ENCODE measurements around the gene FHDC1. TPM values are rescaled to one million over a fixed set of nuclear protein-coding genes. Genes with fewer than 3 reads are reported as not detected.

Gene FHDC1
- total and polyA plus RNA-seq, 10 of the 15 experiments (the other 5 are each of a cell fraction or from before 2014, with no cell fraction given), result 0.04 to 0.12 (median 0.06) TPM; not detected in 3

DNA sequence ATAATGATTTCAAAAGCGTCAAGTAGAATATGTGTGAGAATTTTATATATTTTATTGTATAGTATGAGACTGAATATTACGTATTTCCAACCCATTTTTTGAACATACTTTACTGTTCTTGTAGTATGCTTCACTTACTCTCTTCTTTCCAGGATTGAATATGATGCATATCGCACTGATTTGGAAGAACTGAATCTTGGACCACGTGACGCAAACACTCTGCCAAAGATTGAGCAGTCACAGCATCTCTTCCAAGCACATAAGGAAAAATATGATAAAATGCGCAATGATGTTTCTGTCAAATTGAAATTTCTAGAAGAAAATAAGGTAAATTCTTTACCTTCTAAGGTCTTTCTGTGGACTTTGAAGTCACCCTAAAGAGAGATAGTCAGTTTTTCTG lies 48.1 kb upstream of the FHDC1 start (continued):
- no peak for TF ChIP-seq SUPT20H (IDR thresholded peaks at IDR 0.05; ENCODE audit: borderline replicate concordance, control insufficient read depth, low read depth, low read length)
- TF ChIP-seq EZH2 (IDR thresholded peaks at IDR 0.05; ENCODE audit: borderline replicate concordance, control insufficient read depth, low read depth, low read length), result no peak

DNA sequence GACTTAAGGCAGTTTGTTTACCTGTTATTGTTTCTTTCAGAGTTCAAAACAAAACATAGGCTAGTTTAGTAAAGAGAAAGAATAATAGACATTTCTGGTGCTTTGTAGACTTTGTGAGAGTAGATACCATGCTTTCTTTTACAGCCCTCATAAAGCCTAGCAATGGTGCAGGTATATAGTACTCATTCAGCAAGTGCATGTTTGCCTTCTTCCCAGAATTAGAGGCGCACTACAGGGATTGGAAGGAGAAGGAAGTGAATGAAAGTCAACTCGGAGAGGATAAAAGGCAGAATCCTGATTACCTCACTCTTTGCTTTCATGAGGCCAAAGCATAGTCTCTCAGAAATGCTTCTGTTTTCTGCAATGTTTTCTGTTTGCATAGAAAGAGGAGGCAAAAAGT lies 43.1 kb upstream of the FHDC1 start:
- Histone ChIP-seq H4K20me1 (ENCODE audit: control insufficient read depth, insufficient read depth) (no peaks in the 10 kb centered on the region), H3K4me1 (ENCODE audit: control insufficient read depth, insufficient read depth, low read length) (no peaks in the 10 kb centered on the region), H3K27ac (ENCODE audit: control insufficient read depth, insufficient read depth) (no peak overlapping the region), H3K36me3 (ENCODE audit: control insufficient read depth in 2 of 2, insufficient read depth in 2 of 2, low read length in 1 of 2) (peaks cover 0 to 11% of the 10 kb centered on the region in 2 experiments; a peak in 2 of 4 replicates), H3K4me2 (ENCODE audit: control insufficient read depth, insufficient read depth) (no peak overlapping the region), H3K9ac (ENCODE audit: control insufficient read depth, insufficient read depth, low read length) (no peak overlapping the region), H3K79me2 (ENCODE audit: control insufficient read depth, insufficient read depth, low read length) (no peaks in the 10 kb centered on the region), H3K4me3 (no peak overlapping the region), H3K27me3 (replicated peaks in 1 of 2; ENCODE audit: control insufficient read depth in 2 of 2, insufficient read depth in 2 of 2, low read length in 1 of 2) (no peaks in the 10 kb centered on the region), H2AFZ (ENCODE audit: control insufficient read depth, low read depth, low read length) (no peak overlapping the region), H3K9me3 (replicated peaks; ENCODE audit: control insufficient read depth, insufficient read depth, low read length) (no peaks in the 10 kb centered on the region)
- FAIRE-seq (no peak), ATAC-seq (no peak), DNase-seq (ENCODE audit: low read depth, low spot score) (no peak)
- WGBS (ENCODE audit: insufficient coverage, insufficient replicate concordance, low lambda C conversion rate, missing lambda C conversion rate), result 93% methylated on average over 2 of the region's 2 CpGs
- no TSS peak for BruUV-seq (replicated peaks)
- ChIA-PET RAD21 (ENCODE audit: unreplicated experiment) (no interaction called here), CTCF (interaction anchor here (1.0 kb wide), 1 partner anchor 24 kb away, joined by 3 read pairs; no protein-coding TSS in a partner anchor), POLR2A (no interaction called here), SMC1A (ENCODE audit: uncharacterized antibody, unreplicated experiment) (interaction anchor here (1.8 kb wide), 1 partner anchor 10 kb away, joined by 6 read pairs; no protein-coding TSS in a partner anchor)
- intact Hi-C loops (cut with micrococcal nuclease; ENCODE audit: unreplicated experiment), result no loop called here
- in situ Hi-C loops (cut with MboI), result no loop called here
- TF ChIP-seq MEF2A (IDR thresholded peaks at IDR 0.05; ENCODE audit: insufficient read depth, low read depth, low read length) (no peak), EP300 (IDR thresholded peaks at IDR 0.05; ENCODE audit: borderline replicate concordance in 1 of 2, control insufficient read depth in 1 of 2, low read depth in 2 of 2, low read length in 2 of 2) (no peak), NFYA (IDR thresholded peaks at IDR 0.05; ENCODE audit: borderline replicate concordance, low read depth, low read length) (no peak), RAD21 (IDR thresholded peaks at IDR 0.05; ENCODE audit: insufficient read depth, low read depth, low read length) (no peak), LARP7 (IDR thresholded peaks at IDR 0.05) (no peak)
- TF ChIP-seq, protein P1, sequence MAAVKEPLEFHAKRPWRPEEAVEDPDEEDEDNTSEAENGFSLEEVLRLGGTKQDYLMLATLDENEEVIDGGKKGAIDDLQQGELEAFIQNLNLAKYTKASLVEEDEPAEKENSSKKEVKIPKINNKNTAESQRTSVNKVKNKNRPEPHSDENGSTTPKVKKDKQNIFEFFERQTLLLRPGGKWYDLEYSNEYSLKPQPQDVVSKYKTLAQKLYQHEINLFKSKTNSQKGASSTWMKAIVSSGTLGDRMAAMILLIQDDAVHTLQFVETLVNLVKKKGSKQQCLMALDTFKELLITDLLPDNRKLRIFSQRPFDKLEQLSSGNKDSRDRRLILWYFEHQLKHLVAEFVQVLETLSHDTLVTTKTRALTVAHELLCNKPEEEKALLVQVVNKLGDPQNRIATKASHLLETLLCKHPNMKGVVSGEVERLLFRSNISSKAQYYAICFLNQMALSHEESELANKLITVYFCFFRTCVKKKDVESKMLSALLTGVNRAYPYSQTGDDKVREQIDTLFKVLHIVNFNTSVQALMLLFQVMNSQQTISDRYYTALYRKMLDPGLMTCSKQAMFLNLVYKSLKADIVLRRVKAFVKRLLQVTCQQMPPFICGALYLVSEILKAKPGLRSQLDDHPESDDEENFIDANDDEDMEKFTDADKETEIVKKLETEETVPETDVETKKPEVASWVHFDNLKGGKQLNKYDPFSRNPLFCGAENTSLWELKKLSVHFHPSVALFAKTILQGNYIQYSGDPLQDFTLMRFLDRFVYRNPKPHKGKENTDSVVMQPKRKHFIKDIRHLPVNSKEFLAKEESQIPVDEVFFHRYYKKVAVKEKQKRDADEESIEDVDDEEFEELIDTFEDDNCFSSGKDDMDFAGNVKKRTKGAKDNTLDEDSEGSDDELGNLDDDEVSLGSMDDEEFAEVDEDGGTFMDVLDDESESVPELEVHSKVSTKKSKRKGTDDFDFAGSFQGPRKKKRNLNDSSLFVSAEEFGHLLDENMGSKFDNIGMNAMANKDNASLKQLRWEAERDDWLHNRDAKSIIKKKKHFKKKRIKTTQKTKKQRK (IDR thresholded peaks at IDR 0.05; ENCODE audit: low read depth, low read length), result no peak
- TF ChIP-seq, protein P2, sequence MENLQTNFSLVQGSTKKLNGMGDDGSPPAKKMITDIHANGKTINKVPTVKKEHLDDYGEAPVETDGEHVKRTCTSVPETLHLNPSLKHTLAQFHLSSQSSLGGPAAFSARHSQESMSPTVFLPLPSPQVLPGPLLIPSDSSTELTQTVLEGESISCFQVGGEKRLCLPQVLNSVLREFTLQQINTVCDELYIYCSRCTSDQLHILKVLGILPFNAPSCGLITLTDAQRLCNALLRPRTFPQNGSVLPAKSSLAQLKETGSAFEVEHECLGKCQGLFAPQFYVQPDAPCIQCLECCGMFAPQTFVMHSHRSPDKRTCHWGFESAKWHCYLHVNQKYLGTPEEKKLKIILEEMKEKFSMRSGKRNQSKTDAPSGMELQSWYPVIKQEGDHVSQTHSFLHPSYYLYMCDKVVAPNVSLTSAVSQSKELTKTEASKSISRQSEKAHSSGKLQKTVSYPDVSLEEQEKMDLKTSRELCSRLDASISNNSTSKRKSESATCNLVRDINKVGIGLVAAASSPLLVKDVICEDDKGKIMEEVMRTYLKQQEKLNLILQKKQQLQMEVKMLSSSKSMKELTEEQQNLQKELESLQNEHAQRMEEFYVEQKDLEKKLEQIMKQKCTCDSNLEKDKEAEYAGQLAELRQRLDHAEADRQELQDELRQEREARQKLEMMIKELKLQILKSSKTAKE (IDR thresholded peaks at IDR 0.05; ENCODE audit: low read depth, poor library complexity, severe bottlenecking), result no peak
- TF ChIP-seq, protein P3, sequence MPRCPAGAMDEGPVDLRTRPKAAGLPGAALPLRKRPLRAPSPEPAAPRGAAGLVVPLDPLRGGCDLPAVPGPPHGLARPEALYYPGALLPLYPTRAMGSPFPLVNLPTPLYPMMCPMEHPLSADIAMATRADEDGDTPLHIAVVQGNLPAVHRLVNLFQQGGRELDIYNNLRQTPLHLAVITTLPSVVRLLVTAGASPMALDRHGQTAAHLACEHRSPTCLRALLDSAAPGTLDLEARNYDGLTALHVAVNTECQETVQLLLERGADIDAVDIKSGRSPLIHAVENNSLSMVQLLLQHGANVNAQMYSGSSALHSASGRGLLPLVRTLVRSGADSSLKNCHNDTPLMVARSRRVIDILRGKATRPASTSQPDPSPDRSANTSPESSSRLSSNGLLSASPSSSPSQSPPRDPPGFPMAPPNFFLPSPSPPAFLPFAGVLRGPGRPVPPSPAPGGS (IDR thresholded peaks at IDR 0.05; ENCODE audit: borderline replicate concordance, insufficient read depth, low read depth, low read length, poor library complexity, severe bottlenecking), result no peak
- TF ChIP-seq, protein P4, sequence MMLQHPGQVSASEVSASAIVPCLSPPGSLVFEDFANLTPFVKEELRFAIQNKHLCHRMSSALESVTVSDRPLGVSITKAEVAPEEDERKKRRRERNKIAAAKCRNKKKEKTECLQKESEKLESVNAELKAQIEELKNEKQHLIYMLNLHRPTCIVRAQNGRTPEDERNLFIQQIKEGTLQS (IDR thresholded peaks at IDR 0.05; ENCODE audit: borderline replicate concordance, extremely low read depth, low read depth, low read length), result no peak
- TF ChIP-seq, protein P5, sequence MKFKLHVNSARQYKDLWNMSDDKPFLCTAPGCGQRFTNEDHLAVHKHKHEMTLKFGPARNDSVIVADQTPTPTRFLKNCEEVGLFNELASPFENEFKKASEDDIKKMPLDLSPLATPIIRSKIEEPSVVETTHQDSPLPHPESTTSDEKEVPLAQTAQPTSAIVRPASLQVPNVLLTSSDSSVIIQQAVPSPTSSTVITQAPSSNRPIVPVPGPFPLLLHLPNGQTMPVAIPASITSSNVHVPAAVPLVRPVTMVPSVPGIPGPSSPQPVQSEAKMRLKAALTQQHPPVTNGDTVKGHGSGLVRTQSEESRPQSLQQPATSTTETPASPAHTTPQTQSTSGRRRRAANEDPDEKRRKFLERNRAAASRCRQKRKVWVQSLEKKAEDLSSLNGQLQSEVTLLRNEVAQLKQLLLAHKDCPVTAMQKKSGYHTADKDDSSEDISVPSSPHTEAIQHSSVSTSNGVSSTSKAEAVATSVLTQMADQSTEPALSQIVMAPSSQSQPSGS (IDR thresholded peaks at IDR 0.05; ENCODE audit: low read length), result no peak
